DND-41 (cell line): Measurements from ENCODE around the gene PPFIA2.

Source experiments
- ATAC-seq: fragments of 200-7000 bp; cut with Tn5 transposase; 3 replicates; pipeline ENCODE4 v1.9.1; 2021; ENCODE audit warnings: low read depth; ENCODE audit not compliant: insufficient read depth
- DNase-seq: peaks from one replicate; pipeline ENCODE4 v3.0.0-alpha.2; 2020
- H2AFZ ChIP-seq: 2 replicates; pipeline ENCODE4 v1.6.0; 2012; ENCODE audit warnings: low read depth, low read length
- H3K27ac ChIP-seq: 2 replicates; pipeline ENCODE4 v1.5.1; 2012; ENCODE audit warnings: low read length, inconsistent platforms
- H3K27me3 ChIP-seq: fragments of 200-600 bp; sonication (generic); 2 replicates; pipeline ENCODE4 v1.6.0; 2012; ENCODE audit warnings: low read length, mild to moderate bottlenecking, inconsistent platforms; ENCODE audit not compliant: insufficient read depth, poor library complexity
- H3K36me3 ChIP-seq: 2 replicates; pipeline ENCODE4 v1.5.1; 2012; ENCODE audit warnings: low read length, inconsistent platforms; ENCODE audit not compliant: insufficient read depth
- H3K4me1 ChIP-seq: 2 replicates; pipeline ENCODE4 v1.5.1; 2012; ENCODE audit warnings: mild to moderate bottlenecking, low read length; ENCODE audit not compliant: insufficient read depth
- H3K4me2 ChIP-seq: 2 replicates; pipeline ENCODE4 v1.6.0; 2012; ENCODE audit warnings: mild to moderate bottlenecking, moderate library complexity, low read length, inconsistent platforms; ENCODE audit not compliant: insufficient read depth
- H3K4me3 ChIP-seq, 2 experiments: fragments of 200-600 bp in 1 of 2; shearing (Covaris generic) in 1 of 2; 2 replicates each; pipeline ENCODE4 v1.5.1; 2012 to 2016; ENCODE audit warnings: inconsistent platforms in 2 of 2, low read length in 2 of 2, mild to moderate bottlenecking in 2 of 2, low read depth in 1 of 2, moderate library complexity in 1 of 2
- H3K79me2 ChIP-seq: 2 replicates; pipeline ENCODE4 v1.6.0; 2012; ENCODE audit warnings: low read length, inconsistent platforms; ENCODE audit not compliant: insufficient read depth
- H3K9ac ChIP-seq: 2 replicates; pipeline ENCODE4 v1.6.0; 2012; ENCODE audit warnings: low read depth, mild to moderate bottlenecking, inconsistent platforms, low read length, moderate library complexity
- H3K9me3 ChIP-seq: 2 replicates; pipeline ENCODE4 v1.5.1; 2012; ENCODE audit warnings: low read length, moderate library complexity, mild to moderate bottlenecking, inconsistent platforms; ENCODE audit not compliant: insufficient read depth, severe bottlenecking
- H4K20me1 ChIP-seq: 2 replicates; pipeline ENCODE4 v1.6.0; 2012; ENCODE audit warnings: low read length; ENCODE audit not compliant: insufficient read depth
- EZH2 ChIP-seq: IDR thresholded peaks from 3 replicates; pipeline ENCODE4 v1.6.1; 2012; ENCODE audit warnings: borderline replicate concordance, low read depth, mild to moderate bottlenecking, moderate library complexity, low read length, inconsistent platforms; ENCODE audit not compliant: severe bottlenecking
- TF ChIP-seq, protein P1 (sequence below): IDR thresholded peaks from 2 replicates; pipeline ENCODE4 v1.5.1; 2012; ENCODE audit warnings: borderline replicate concordance, low read length, moderate library complexity, mild to moderate bottlenecking; ENCODE audit not compliant: poor library complexity, severe bottlenecking; ENCODE audit errors: extremely low read depth

The PPFIA2 gene

GRCh38 chr12:81439344-81439743, 319.8 kb downstream of the PPFIA2 start:
- no peak overlapping the region for H3K9ac ChIP-seq
- no peak for DNase-seq
- no peak for ATAC-seq
- no peak overlapping the region for H2AFZ ChIP-seq
- H3K4me2 ChIP-seq, result no peak overlapping the region
- H3K27ac ChIP-seq, result no peak overlapping the region
- H4K20me1 ChIP-seq, result no peaks in the 10 kb centered on the region
- H3K4me3 ChIP-seq, result no peak overlapping the region
- H3K79me2 ChIP-seq, result no peaks in the 10 kb centered on the region
- H3K9me3 ChIP-seq, result no peaks in the 10 kb centered on the region
- H3K36me3 ChIP-seq, result no peaks in the 10 kb centered on the region
- TF ChIP-seq, protein P1, sequence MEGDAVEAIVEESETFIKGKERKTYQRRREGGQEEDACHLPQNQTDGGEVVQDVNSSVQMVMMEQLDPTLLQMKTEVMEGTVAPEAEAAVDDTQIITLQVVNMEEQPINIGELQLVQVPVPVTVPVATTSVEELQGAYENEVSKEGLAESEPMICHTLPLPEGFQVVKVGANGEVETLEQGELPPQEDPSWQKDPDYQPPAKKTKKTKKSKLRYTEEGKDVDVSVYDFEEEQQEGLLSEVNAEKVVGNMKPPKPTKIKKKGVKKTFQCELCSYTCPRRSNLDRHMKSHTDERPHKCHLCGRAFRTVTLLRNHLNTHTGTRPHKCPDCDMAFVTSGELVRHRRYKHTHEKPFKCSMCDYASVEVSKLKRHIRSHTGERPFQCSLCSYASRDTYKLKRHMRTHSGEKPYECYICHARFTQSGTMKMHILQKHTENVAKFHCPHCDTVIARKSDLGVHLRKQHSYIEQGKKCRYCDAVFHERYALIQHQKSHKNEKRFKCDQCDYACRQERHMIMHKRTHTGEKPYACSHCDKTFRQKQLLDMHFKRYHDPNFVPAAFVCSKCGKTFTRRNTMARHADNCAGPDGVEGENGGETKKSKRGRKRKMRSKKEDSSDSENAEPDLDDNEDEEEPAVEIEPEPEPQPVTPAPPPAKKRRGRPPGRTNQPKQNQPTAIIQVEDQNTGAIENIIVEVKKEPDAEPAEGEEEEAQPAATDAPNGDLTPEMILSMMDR, result no peak
- no peak for TF ChIP-seq EZH2
- no peaks in the 10 kb centered on the region for H3K27me3 ChIP-seq
- no peaks in the 10 kb centered on the region for H3K4me1 ChIP-seq

DNA sequence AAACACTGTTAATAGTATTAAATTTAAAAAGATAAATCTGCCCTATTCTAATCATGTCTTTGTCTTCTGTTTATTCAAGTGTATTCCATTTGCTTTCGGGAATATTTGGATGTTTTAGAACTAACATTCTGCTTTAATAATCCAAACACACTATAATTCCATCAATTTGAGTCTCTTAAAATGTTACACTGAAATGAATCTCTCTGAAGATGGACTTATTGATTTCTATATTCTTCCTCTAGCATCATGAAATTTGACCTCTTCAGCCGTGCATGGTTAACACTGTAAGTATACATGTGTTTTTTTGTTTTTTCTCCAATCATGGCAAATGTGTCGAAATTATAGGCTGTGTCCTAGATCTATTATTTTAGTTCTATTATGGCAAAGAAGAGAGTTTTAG, 342.1 kb downstream of the PPFIA2 start:
- H4K20me1 ChIP-seq, result no peaks in the 10 kb centered on the region
- H3K4me2 ChIP-seq, result no peak overlapping the region
- no peak overlapping the region for H3K4me3 ChIP-seq
- no peaks in the 10 kb centered on the region for H3K36me3 ChIP-seq
- H3K4me1 ChIP-seq, result no peaks in the 10 kb centered on the region
- H2AFZ ChIP-seq, result no peak overlapping the region
- ATAC-seq (no peak), DNase-seq (no peak)
- no peak overlapping the region for H3K27ac ChIP-seq
- H3K79me2 ChIP-seq, result no peaks in the 10 kb centered on the region
- no peak overlapping the region for H3K9ac ChIP-seq
- TF ChIP-seq, protein P1, result no peak
- no peak for TF ChIP-seq EZH2
- H3K9me3 ChIP-seq, result no peaks in the 10 kb centered on the region
- H3K27me3 ChIP-seq, result no peaks in the 10 kb centered on the region

GRCh38 chr12:81416571-81416970, 342.6 kb downstream of the PPFIA2 start:
- no peak overlapping the region for H2AFZ ChIP-seq
- H3K9me3 ChIP-seq, result no peaks in the 10 kb centered on the region
- DNase-seq (no peak), ATAC-seq (no peak)
- no peak overlapping the region for H3K9ac ChIP-seq
- no peaks in the 10 kb centered on the region for H3K4me1 ChIP-seq
- no peaks in the 10 kb centered on the region for H3K27me3 ChIP-seq
- no peak for TF ChIP-seq EZH2
- TF ChIP-seq, protein P1, result no peak
- no peaks in the 10 kb centered on the region for H3K79me2 ChIP-seq
- no peaks in the 10 kb centered on the region for H4K20me1 ChIP-seq
- no peak overlapping the region for H3K4me2 ChIP-seq
- no peak overlapping the region for H3K27ac ChIP-seq
- H3K36me3 ChIP-seq, result no peaks in the 10 kb centered on the region
- no peak overlapping the region for H3K4me3 ChIP-seq

DNA sequence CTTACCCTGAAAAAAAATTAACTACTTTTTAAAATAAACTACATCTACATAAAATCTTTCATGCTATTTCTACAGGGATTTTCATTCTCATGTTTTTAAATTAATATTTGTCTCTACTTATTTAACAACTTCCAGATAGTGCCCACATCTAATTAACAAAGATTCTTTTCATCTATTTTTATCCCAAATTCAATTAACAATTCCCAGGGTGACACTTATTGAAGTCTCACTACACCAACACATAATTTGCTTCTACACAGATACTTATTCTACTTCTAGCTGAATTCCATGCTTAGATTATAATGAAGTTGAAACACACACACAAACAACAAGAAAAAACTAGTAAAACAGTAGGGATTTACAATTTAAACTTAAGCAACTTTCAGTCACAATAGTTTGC, 344.7 kb downstream of the PPFIA2 start:
- H3K9me3 ChIP-seq, result no peaks in the 10 kb centered on the region
- no peak overlapping the region for H3K27ac ChIP-seq
- H3K36me3 ChIP-seq, result no peaks in the 10 kb centered on the region
- no peaks in the 10 kb centered on the region for H3K4me1 ChIP-seq
- H3K4me2 ChIP-seq, result no peak overlapping the region
- DNase-seq (no peak), ATAC-seq (no peak)
- H4K20me1 ChIP-seq, result no peaks in the 10 kb centered on the region
- no peak overlapping the region for H3K9ac ChIP-seq
- no peak overlapping the region for H2AFZ ChIP-seq
- no peak overlapping the region for H3K4me3 ChIP-seq
- no peaks in the 10 kb centered on the region for H3K79me2 ChIP-seq
- TF ChIP-seq, protein P1, result no peak
- no peak for TF ChIP-seq EZH2
- H3K27me3 ChIP-seq, result no peaks in the 10 kb centered on the region
